Gastroesophageal sphincter (tissue), 4 donors: ENCODE results near the gene ZCCHC24. TPM values are rescaled to one million over a fixed set of nuclear protein-coding genes. Genes with fewer than 3 reads are reported as not detected.
A peak's percentile ranks its signal among the peaks of the same experiment; 100 is the strongest.

Experiments
- ATAC-seq: fragments of 150-250 bp; one replicate; pipeline ENCODE4 v1.9.1; 2016; ENCODE audit warnings: mild to moderate bottlenecking, moderate library complexity
- H3K27ac ChIP-seq, 4 donors: fragments of 200-600 bp; sonication (generic) in 3 of 4; 1 replicate in 3 of 4; 2 replicates in 1 of 4; pipeline ENCODE4 v1.5.1; 2016 to 2019
- H3K27me3 ChIP-seq: fragments of 200-600 bp; sonication (generic); one replicate; pipeline ENCODE4 v1.5.1; 2019
- H3K36me3 ChIP-seq, 2 donors: fragments of 200-600 bp; sonication (generic); one replicate each; pipeline ENCODE4 v1.5.1; 2019; ENCODE audit warnings: control low read depth in 1 of 2
- H3K4me1 ChIP-seq, 3 donors: fragments of 200-600 bp; sonication (generic); 1 replicate in 2 of 3; 2 replicates in 1 of 3; pipeline ENCODE4 v1.5.1; 2016 to 2019; ENCODE audit warnings: control low read depth in 2 of 3
- H3K4me3 ChIP-seq, 2 donors: fragments of 200-600 bp; sonication (generic); one replicate each; pipeline ENCODE4 v1.5.1; 2019; ENCODE audit warnings: mild to moderate bottlenecking in 1 of 2, moderate library complexity in 1 of 2
- H3K9me3 ChIP-seq, 3 donors: fragments of 200-600 bp; sonication (generic); one replicate each; pipeline ENCODE4 v1.5.1; 2017 to 2019; ENCODE audit warnings: control low read depth in 2 of 3
- EP300 ChIP-seq: sonication (generic); formaldehyde crosslinking; IDR thresholded peaks from one replicate; pipeline ENCODE4 v1.6.1; 2017; ENCODE audit warnings: antibody characterized with exemption, mild to moderate bottlenecking
- POLR2A ChIP-seq, 2 donors: fragments of 450-650 bp; IDR thresholded peaks; one replicate each; pipeline ENCODE4 v1.6.1; 2017; ENCODE audit warnings: antibody characterized with exemption in 2 of 2, mild to moderate bottlenecking in 2 of 2, moderate library complexity in 1 of 2
- POLR2AphosphoS5 ChIP-seq: sonication (generic); formaldehyde crosslinking; IDR thresholded peaks from one replicate; pipeline ENCODE4 v1.6.1; 2017; ENCODE audit warnings: antibody characterized with exemption
- WGBS, 2 donors: methylation state at CpG; one replicate each; pipeline ENCODE4 v1.1.5; 2018; ENCODE audit warnings: low coverage in 1 of 2; 5-methylcytosine and 5-hydroxymethylcytosine counted together
- total RNA-seq, 4 donors: library from RNA; depleted of rRNA; stranded (reverse); fragments of >200 nt; gene quantifications; one replicate each; pipeline ENCODE4 v1.1.0, GENCODE V29; 2016
- TF ChIP-seq, protein P1 (sequence below), 4 experiments: fragments of 200-600 bp in 2 of 4; fragments of 450-650 bp in 2 of 4; sonication (generic) in 1 of 4; IDR thresholded peaks; one replicate each; pipeline ENCODE4 v1.5.1; 2017 to 2019; ENCODE audit warnings: antibody characterized with exemption in 4 of 4, mild to moderate bottlenecking in 2 of 4, moderate library complexity in 2 of 4

The ZCCHC24 gene
- total RNA-seq, 4 donors from 2014 or later = 60.5 to 186 (median 84.1) TPM

DNA sequence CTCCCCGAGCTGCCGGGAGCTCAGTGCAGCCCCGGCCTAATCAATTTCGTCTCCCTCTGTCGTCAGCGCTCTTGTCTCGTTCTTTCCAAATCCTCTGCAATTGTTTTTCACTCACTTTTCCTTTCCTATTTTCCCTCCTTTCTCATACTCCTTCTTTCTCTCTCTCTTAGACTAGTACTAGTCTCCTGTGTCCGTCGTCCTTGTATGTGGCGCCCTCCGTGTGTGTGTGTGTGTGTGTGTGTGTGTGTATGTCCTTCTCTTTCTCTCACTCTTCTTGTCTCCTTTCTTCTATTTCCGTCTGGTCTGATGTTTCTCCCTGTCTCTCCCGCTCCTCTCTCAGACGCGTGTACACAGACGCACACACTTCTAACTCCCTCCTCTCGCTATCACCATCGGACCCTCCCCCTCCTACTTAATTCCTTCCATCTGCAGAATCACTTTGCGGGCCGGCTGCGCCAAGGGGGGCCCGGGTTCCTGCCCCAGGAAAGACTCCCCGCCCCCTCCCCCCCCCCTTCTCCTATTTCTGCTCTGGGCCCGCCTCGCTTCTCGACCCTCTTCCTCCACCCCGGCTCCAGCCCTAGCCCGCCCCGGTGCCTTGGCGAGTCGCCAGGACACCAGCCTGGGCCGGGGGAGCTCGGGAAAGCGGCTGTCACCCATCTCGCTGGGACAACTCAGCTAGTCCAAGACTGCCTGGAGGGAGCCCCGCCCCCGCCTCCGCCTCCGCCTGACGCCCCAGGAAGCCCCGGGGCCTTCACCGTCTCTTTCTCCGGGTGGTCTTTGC, 743 bp upstream of the ZCCHC24 start:
- WGBS, 2 donors = 0% methylated on average over 3 to 13 of the region's 43 CpGs

DNA sequence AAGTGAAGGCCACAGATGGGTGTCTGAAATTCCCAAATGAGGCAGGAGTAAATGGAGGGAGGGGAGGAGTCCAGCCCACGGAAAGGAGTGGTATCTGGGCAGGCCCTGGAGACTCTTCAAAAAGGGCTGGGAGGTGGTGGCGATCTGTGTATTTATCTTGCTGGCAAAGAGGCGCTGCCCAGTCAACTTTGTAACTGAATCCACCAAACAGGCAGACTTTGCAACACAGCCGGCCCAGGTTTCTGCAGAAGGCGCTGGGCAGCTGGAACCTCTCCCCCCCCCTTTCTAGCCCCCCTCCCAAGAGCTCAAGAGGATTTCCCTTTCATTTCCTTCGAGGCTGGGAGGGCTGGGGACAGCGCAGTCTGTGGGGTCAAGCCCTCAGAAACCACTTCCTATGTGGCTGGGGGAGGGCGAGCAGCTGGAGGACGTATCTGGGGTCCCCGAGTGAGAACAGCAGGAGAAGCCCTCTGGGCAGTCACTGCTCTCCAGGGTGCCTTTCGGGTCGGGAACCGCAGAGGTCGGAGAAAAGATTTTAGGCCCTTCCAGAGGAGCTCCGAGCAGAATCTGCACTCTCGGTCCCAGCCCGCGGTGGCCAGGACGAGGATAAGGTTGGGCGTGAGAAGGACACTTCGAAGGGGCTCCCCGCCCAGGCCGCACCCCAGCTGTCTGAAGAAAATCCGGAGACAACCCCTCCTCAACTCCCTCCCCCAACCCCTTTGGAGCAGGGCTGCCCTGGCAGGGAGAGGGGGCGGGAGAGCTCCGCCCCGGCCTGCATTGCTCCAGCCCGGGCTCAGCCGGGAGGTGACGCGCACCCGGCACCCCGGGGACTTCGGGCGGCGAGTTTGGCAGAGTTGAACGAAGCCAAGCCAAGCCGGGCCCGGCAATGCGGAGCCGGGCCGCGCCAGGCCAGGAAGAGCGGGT, 965 bp downstream of the ZCCHC24 start:
- peak overlapping the region; percentile 63 to 77 for H3K4me3 ChIP-seq
- H3K9me3 ChIP-seq = no peaks in the 10 kb centered on the region
- no peaks in the 10 kb centered on the region for H3K27me3 ChIP-seq
- 0% methylated on average over 4 to 5 of the region's 44 CpGs for WGBS, 2 donors
- H3K4me1 ChIP-seq = peaks cover 0 to 66% (median 43%) of the 10 kb centered on the region in 3 donors
- ATAC-seq = peak; percentile 46
- H3K27ac ChIP-seq = peak overlapping the region; percentile 77 to 100 (median 96)
- no peaks in the 10 kb centered on the region for H3K36me3 ChIP-seq
- TF ChIP-seq POLR2A (IDR thresholded peaks at IDR 0.05) (no peak), POLR2AphosphoS5 (peak; percentile 68)

More for the DNA sequence above, 743 bp upstream of the ZCCHC24 start:
- TF ChIP-seq EP300 = no peak
- TF ChIP-seq, protein P1, sequence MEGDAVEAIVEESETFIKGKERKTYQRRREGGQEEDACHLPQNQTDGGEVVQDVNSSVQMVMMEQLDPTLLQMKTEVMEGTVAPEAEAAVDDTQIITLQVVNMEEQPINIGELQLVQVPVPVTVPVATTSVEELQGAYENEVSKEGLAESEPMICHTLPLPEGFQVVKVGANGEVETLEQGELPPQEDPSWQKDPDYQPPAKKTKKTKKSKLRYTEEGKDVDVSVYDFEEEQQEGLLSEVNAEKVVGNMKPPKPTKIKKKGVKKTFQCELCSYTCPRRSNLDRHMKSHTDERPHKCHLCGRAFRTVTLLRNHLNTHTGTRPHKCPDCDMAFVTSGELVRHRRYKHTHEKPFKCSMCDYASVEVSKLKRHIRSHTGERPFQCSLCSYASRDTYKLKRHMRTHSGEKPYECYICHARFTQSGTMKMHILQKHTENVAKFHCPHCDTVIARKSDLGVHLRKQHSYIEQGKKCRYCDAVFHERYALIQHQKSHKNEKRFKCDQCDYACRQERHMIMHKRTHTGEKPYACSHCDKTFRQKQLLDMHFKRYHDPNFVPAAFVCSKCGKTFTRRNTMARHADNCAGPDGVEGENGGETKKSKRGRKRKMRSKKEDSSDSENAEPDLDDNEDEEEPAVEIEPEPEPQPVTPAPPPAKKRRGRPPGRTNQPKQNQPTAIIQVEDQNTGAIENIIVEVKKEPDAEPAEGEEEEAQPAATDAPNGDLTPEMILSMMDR (IDR thresholded peaks at IDR 0.05) = no peak
- peak; percentile 61 for TF ChIP-seq POLR2AphosphoS5
- TF ChIP-seq POLR2A (IDR thresholded peaks at IDR 0.05) = no peak
- Histone ChIP-seq H3K27me3 (no peaks in the 10 kb centered on the region), H3K9me3 (no peaks in the 10 kb centered on the region), H3K27ac (peak overlapping the region; percentile 44 to 100 (median 96)), H3K36me3 (no peaks in the 10 kb centered on the region), H3K4me1 (peaks cover 0 to 49% (median 30%) of the 10 kb centered on the region in 3 donors), H3K4me3 (peak overlapping the region; percentile 18 to 77)
- ATAC-seq = peak; percentile 5

DNA sequence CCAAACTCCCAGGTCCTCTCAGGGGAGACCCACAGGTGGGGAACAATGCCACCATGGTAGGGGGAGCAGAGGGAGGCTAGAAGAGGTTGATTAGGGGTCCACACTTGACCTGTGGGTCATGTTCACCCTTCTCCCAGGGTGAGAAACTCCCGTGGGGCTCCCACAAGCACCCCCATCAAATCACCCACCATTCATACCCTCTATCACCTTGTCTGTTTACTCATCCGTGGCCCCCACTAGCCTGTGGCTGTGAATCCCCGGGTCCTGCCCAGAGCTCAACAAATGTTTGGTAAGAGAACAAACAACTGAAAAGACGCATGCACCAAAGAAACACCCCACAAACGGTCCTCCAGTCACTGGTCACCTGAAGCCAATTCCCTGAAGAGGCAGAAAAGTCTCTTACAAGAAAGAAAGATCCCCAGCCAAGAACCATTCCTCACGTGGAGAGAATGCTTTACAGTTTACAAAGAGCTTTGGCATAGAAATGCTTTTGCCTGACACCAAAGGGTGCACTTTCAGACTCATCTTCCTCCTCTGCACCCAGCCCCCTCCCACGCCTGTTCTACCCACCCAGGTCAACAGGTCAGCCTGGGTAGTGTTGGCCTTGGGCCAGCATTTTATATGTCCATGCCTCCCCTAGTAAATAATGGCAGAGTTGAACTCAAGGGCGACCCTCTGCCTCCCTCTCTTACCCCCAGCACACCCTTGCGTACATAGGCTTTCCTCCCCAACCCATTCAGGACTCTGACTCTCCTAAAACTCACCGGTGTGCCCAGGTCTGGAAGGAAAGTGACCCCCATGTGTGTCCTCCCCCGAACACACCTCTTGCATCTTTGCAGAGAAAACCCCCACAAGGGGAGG, 1.9 kb downstream of the ZCCHC24 start:
- Histone ChIP-seq H3K4me1 (peaks cover 0 to 75% (median 52%) of the 10 kb centered on the region in 3 donors), H3K27ac (peak overlapping the region; percentile 77 to 100 (median 96))
- ATAC-seq = no peak

DNA sequence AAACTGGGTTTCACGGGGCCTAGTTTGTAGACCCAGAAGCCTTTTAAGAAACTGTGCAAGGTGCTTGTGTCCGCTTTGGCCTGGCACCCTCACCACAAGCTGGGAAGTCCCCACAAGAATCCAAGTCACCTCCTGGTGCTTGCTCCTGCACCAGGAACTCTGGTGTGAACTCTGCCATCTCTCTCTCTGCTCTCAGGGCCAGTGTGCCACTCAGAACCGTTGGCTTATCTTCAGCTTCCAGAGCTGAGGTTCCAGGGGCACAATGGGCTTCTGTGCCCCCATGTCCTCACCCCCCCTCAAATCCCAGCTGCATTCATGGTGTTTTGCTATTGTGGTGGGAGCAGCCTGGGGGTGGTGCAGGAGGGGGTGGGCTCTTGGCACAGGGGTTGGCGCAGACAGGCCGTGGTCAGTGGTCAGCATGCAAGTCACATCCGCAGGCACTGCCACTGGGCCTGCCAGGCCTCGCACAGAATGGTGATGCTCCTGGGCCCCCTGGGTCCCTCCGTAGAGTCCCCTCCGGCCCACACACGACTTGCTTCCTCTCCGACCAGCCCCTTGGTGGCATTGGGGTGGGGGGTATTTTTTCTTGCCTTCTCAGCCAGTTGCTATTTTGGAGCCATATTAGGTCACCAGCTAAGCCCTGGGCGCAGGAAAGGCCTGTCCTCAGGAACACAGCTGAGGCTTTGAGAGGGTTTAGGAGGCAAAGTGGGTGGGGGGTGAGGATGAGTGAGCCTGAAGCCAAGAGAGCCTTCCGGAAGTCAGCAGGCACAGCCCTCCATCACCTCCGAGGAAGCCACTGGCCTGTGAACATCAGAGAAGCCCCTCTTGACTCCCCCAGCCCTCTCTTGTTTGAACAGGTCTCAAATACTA, 3.0 kb downstream of the ZCCHC24 start:
- Histone ChIP-seq H3K36me3 (no peaks in the 10 kb centered on the region), H3K27ac (peak overlapping the region in 3 of 4 donors; percentile 95 to 100 (median 97)), H3K4me3 (peak overlapping the region in 1 of 2 donors; percentile 77), H3K4me1 (peaks cover 0 to 87% (median 62%) of the 10 kb centered on the region in 3 donors), H3K27me3 (no peaks in the 10 kb centered on the region), H3K9me3 (no peaks in the 10 kb centered on the region)
- TF ChIP-seq, protein P1 (IDR thresholded peaks at IDR 0.05) = no peak
- no peak for TF ChIP-seq POLR2A (IDR thresholded peaks at IDR 0.05)
- 53 to 83% methylated on average over 3 to 7 of the region's 14 CpGs for WGBS, 2 donors
- ATAC-seq = no peak

More for the DNA sequence above, 1.9 kb downstream of the ZCCHC24 start:
- peak overlapping the region; percentile 63 to 77 for H3K4me3 ChIP-seq
- TF ChIP-seq EP300 = no peak
- peak; percentile 71 for TF ChIP-seq POLR2AphosphoS5
- 0 to 15% methylated on average over 4 to 9 of the region's 11 CpGs for WGBS, 2 donors
- H3K36me3 ChIP-seq = no peaks in the 10 kb centered on the region
- no peaks in the 10 kb centered on the region for H3K27me3 ChIP-seq
- no peaks in the 10 kb centered on the region for H3K9me3 ChIP-seq

DNA sequence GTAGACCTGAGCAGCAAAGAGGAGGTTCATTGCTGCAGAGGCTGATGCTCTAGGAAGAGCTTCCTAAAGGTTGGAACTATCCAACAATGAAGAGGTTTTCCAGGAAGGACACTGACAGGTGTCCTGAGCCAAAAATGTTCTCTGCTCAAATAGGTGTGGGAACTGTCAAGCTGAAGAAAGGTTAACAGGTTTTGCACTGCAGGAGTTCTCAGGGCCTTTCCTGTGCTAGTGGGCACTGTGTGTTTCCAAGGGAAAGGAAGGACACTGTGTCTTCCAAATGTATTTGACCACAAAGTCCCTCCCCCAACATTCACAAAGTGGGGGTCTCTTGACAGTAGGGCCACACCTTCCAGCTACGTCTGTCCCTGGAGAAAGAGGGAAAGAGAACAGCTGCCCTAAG, 4.0 kb downstream of the ZCCHC24 start:
- 0% methylated on average over 1 of the region's 1 CpG; no CpG with 5 or more reads in 1 of the 2 donors for WGBS, 2 donors
- Histone ChIP-seq H3K9me3 (no peaks in the 10 kb centered on the region), H3K27me3 (no peaks in the 10 kb centered on the region), H3K36me3 (peaks cover 0 to 5% of the 10 kb centered on the region in 2 donors), H3K4me1 (peaks cover 0 to 87% (median 67%) of the 10 kb centered on the region in 3 donors), H3K27ac (peak overlapping the region in 3 of 4 donors; percentile 95 to 100 (median 97)), H3K4me3 (peak overlapping the region in 1 of 2 donors; percentile 77)
- ATAC-seq = no peak
- no peak for TF ChIP-seq POLR2AphosphoS5
- TF ChIP-seq, protein P1 (IDR thresholded peaks at IDR 0.05) = no peak
- TF ChIP-seq EP300 = no peak
- TF ChIP-seq POLR2A (IDR thresholded peaks at IDR 0.05) = no peak
